HepG2 (cell line): ENCODE data around the gene RBP5. TPM values are rescaled to one million over a fixed set of nuclear protein-coding genes. Genes with fewer than 3 reads are reported as not detected.
A peak's percentile ranks its signal among the peaks of the same experiment; 100 is the strongest.

ENCODE experiments used
- AGO2 ChIP-seq: fragments of 200-400 bp; formaldehyde crosslinking; optimal IDR thresholded peaks from 2 replicates; pipeline ENCODE3; 2017; ENCODE audit warnings: mild to moderate bottlenecking, low read depth, low read length, moderate library complexity
- AKNA ChIP-seq: sonication (generic); formaldehyde crosslinking; IDR thresholded peaks from 2 replicates; pipeline ENCODE4 v1.4.0; 2020; ENCODE audit warnings: missing genetic modification reagents, borderline replicate concordance
- ATAD3A ChIP-seq: sonication (generic); formaldehyde crosslinking; IDR thresholded peaks from 2 replicates; pipeline ENCODE4 v1.4.0; 2020; ENCODE audit warnings: missing genetic modification reagents
- EHMT2 ChIP-seq: fragments of 200-600 bp; sonication (generic); IDR thresholded peaks from 2 replicates; pipeline ENCODE4 v1.7.0; 2017; ENCODE audit warnings: antibody characterized with exemption, low read depth, low read length, borderline replicate concordance
- FOXJ3 ChIP-seq: sonication (generic); formaldehyde crosslinking; IDR thresholded peaks from 2 replicates; pipeline ENCODE4 v1.4.0; 2020; ENCODE audit warnings: missing genetic modification reagents, mild to moderate bottlenecking, borderline replicate concordance
- HOMEZ ChIP-seq: IDR thresholded peaks from 2 replicates; pipeline ENCODE4 v1.6.1; 2016; ENCODE audit warnings: low read depth
- HOXD1 ChIP-seq: sonication (generic); formaldehyde crosslinking; IDR thresholded peaks from 2 replicates; pipeline ENCODE4 v1.5.0; 2020; ENCODE audit warnings: missing genetic modification reagents
- KDM5A ChIP-seq: fragments of 200-600 bp; sonication (generic); IDR thresholded peaks from 2 replicates; pipeline ENCODE4 v1.7.0; 2018; ENCODE audit warnings: antibody characterized with exemption, mild to moderate bottlenecking, low read length, borderline replicate concordance
- MNT ChIP-seq: fragments of 450-650 bp; IDR thresholded peaks from 2 replicates; pipeline ENCODE4 v1.6.1; 2016
- NKX3-1 ChIP-seq: sonication (generic); formaldehyde crosslinking; IDR thresholded peaks from 2 replicates; pipeline ENCODE4 v1.5.0; 2020; ENCODE audit warnings: missing genetic modification reagents
- PTBP1 ChIP-seq: fragments of 200-400 bp; formaldehyde crosslinking; IDR thresholded peaks from 2 replicates; pipeline ENCODE4 v1.6.1; 2018; ENCODE audit warnings: low read length, low read depth; ENCODE audit not compliant: poor library complexity, severe bottlenecking
- SMAD1 ChIP-seq: sonication (generic); formaldehyde crosslinking; IDR thresholded peaks from 2 replicates; pipeline ENCODE4 v1.4.0; 2020; ENCODE audit warnings: missing genetic modification reagents, low read depth, mild to moderate bottlenecking, borderline replicate concordance
- THAP7 ChIP-seq: sonication (generic); formaldehyde crosslinking; IDR thresholded peaks from 2 replicates; pipeline ENCODE4 v1.8.1; 2023; ENCODE audit warnings: mild to moderate bottlenecking, missing genetic modification reagents
- ZBTB8A ChIP-seq: sonication (generic); formaldehyde crosslinking; IDR thresholded peaks from 2 replicates; pipeline ENCODE4 v1.4.0; 2020; ENCODE audit warnings: mild to moderate bottlenecking, low read depth, missing genetic modification reagents, borderline replicate concordance
- ZNF501 ChIP-seq: sonication (generic); formaldehyde crosslinking; IDR thresholded peaks from 2 replicates; pipeline ENCODE4 v1.5.1; 2020; ENCODE audit warnings: mild to moderate bottlenecking, moderate library complexity, missing genetic modification reagents
- ZNF570 ChIP-seq: sonication (generic); formaldehyde crosslinking; IDR thresholded peaks from 2 replicates; pipeline ENCODE4 v1.4.0; 2020; ENCODE audit warnings: mild to moderate bottlenecking, missing genetic modification reagents, borderline replicate concordance
- ZNF607 ChIP-seq: sonication (generic); formaldehyde crosslinking; IDR thresholded peaks from 2 replicates; pipeline ENCODE4 v1.5.1; 2020; ENCODE audit warnings: missing genetic modification reagents, mild to moderate bottlenecking, borderline replicate concordance
- ZNF615 ChIP-seq: sonication (generic); formaldehyde crosslinking; IDR thresholded peaks from 2 replicates; pipeline ENCODE4 v1.5.0; 2020; ENCODE audit warnings: mild to moderate bottlenecking, missing genetic modification reagents, borderline replicate concordance
- ZNF660 ChIP-seq: sonication (generic); formaldehyde crosslinking; IDR thresholded peaks from 2 replicates; pipeline ENCODE4 v1.5.1; 2020; ENCODE audit warnings: mild to moderate bottlenecking, low read depth, missing genetic modification reagents, borderline replicate concordance
- ZNF768 ChIP-seq: sonication (generic); formaldehyde crosslinking; IDR thresholded peaks from 2 replicates; pipeline ENCODE4 v1.4.0; 2020; ENCODE audit warnings: missing genetic modification reagents
- polyA plus RNA-seq, 8 experiments: library from polyadenylated mRNA; depleted of rRNA in 3 of 8; stranded (reverse) in 7 of 8; unstranded in 1 of 8; fragments of >200 nt; fragmentation: Illumina TruSeq in 4 of 8; extraction: Trizol in 4 of 8; gene quantifications; 2 replicates each; pipeline versions ENCODE4 v1.2.1 to v1.2.3, GENCODE V29; 2011 to 2016; ENCODE audit warnings: low read depth in 4 of 8, missing spikeins in 1 of 8, mixed read lengths in 1 of 8; ENCODE audit not compliant: insufficient read depth in 1 of 8
- total RNA-seq, 5 experiments: library from RNA; depleted of rRNA; stranded (reverse); fragments of >200 nt; fragmentation: Illumina TruSeq; extraction: Trizol; gene quantifications; 2 replicates each; pipeline ENCODE4 v1.2.3, GENCODE V29; 2016; ENCODE audit warnings: low read depth in 1 of 5

RBP5 gene
- total and polyA plus RNA-seq, 2 of the 13 experiments (the other 11 are each of a cell fraction or from before 2014, with no cell fraction given), result 13.8 to 19.8 TPM

- no peak for TF ChIP-seq HOMEZ (CRISPR knock-in tag)
- TF ChIP-seq ZNF768 (CRISPR knock-in tag), result peak; percentile 42; the same call in 1 of the 2 replicates
- peak; percentile 48; the same call in 1 of the 2 replicates for TF ChIP-seq THAP7
- no peak for TF ChIP-seq EHMT2
- TF ChIP-seq ZBTB8A (CRISPR knock-in tag), result 0 out of 2 replicates have a peak, but pooled peaks have one; percentile 46
- TF ChIP-seq ZNF607, result peak; percentile 74
- 0 out of 2 replicates have a peak, but pooled peaks have one; percentile 29 for TF ChIP-seq ZNF570 (CRISPR knock-in tag)
- TF ChIP-seq AKNA, result no peak
- TF ChIP-seq KDM5A, result no peak; the same call in 1 of the 2 replicates
- TF ChIP-seq ZNF615 (CRISPR knock-in tag), result no peak
- TF ChIP-seq PTBP1, result peak; percentile 14
- TF ChIP-seq FOXJ3 (CRISPR knock-in tag), result no peak
- TF ChIP-seq MNT, result no peak
- TF ChIP-seq NKX3-1, result 0 out of 2 replicates have a peak, but pooled peaks have one; percentile 39
- no peak for TF ChIP-seq ATAD3A (CRISPR knock-in tag)
- peak; percentile 83; the same call in 1 of the 2 replicates for TF ChIP-seq SMAD1 (CRISPR knock-in tag)
- peak; percentile 91 for TF ChIP-seq AGO2
- TF ChIP-seq HOXD1, result peak; percentile 25; the same call in 1 of the 2 replicates
- TF ChIP-seq ZNF501 (CRISPR knock-in tag), result 0 out of 2 replicates have a peak, but pooled peaks have one; percentile 50
- TF ChIP-seq ZNF660 (CRISPR knock-in tag), result no peak
These were observed 20.5 kb downstream of the RBP5 start (continued) for GRCh38 chr12:7108003-7108795.
